ENCODE results near the gene UGT1A5. TPM values are rescaled to one million over a fixed set of nuclear protein-coding genes. Genes with fewer than 3 reads are reported as not detected.

The UGT1A5 gene
- total and polyA plus RNA-seq, 2 donors, result 0.09 to 0.14 TPM

DNA sequence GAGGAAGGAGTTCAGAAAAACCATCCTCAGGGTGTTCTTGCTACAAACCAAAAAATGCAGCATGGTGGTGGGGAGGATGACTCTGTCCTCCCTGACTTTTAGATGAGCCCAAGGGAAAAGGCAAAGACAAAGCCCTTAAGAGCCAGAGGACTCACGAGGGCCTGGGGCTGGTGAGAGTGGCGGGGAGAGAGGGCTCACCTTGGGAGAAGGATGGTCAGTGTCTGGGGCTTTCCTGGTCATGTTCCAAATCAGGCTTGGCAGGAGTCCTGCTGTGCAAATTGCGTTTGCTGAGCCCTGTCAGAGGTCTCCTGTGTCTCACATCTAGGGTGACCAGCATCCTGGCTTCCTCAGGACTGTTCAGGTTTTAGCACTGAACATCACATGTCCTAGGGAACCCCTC, 52.1 kb downstream of the UGT1A5 start:
- DNase-seq (ENCODE audit: low read depth in 6 of 9, low spot score in 9 of 9), result no peak
- Histone ChIP-seq H3K27ac (ENCODE audit: low read depth in 1 of 2, low read length in 1 of 2) (no peak overlapping the region), H3K4me1 (ENCODE audit: control insufficient read depth in 2 of 2, insufficient read depth in 2 of 2, low read length in 2 of 2) (no peaks in the 10 kb centered on the region), H3K9me3 (ENCODE audit: control insufficient read depth in 2 of 2, insufficient read depth in 1 of 2, low read length in 1 of 2) (no peaks in the 10 kb centered on the region), H3K27me3 (ENCODE audit: control insufficient read depth in 2 of 2, insufficient read depth in 1 of 2, low read length in 1 of 2) (no peaks in the 10 kb centered on the region), H3K4me3 (ENCODE audit: low read length in 2 of 2) (no peak overlapping the region), H3K36me3 (ENCODE audit: control insufficient read depth in 2 of 2, insufficient read depth in 2 of 2, low read length in 1 of 2) (no peaks in the 10 kb centered on the region)
- 77% methylated on average over 3 of the region's 3 CpGs for WGBS

DNA sequence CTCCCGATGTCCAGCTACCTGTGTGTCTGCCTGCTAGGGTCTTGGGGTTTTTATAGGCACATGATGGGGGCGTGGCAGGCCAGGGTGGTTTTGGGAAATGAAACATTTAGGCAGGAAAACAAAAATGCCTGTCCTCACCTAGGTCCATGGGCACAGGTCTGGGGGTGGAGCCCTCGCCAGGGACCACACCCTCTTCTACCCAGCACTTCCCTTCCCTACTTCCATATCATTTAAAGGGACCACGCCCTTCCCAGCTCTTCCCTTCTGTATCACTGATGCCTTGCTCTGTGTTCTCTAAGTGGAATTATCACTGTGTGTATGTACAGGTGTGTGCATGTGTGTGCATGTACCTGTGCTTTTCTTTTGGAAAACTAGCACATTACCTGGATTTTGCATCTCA, 53.7 kb downstream of the UGT1A5 start:
- 87% methylated on average over 4 of the region's 4 CpGs for WGBS
- H3K36me3 ChIP-seq (ENCODE audit: control insufficient read depth in 2 of 2, insufficient read depth in 2 of 2, low read length in 1 of 2), result no peaks in the 10 kb centered on the region

DNA sequence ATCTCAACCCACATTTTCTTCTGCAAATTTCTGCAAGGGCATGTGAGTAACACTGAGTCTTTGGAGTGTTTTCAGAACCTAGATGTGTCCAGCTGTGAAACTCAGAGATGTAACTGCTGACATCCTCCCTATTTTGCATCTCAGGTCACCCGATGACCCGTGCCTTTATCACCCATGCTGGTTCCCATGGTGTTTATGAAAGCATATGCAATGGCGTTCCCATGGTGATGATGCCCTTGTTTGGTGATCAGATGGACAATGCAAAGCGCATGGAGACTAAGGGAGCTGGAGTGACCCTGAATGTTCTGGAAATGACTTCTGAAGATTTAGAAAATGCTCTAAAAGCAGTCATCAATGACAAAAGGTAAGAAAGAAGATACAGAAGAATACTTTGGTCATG, 55.4 kb downstream of the UGT1A5 start:
- Histone ChIP-seq H3K4me3 (ENCODE audit: low read length in 2 of 2) (no peak overlapping the region), H3K9me3 (ENCODE audit: control insufficient read depth in 2 of 2, insufficient read depth in 1 of 2, low read length in 1 of 2) (no peaks in the 10 kb centered on the region), H3K27me3 (ENCODE audit: control insufficient read depth in 2 of 2, insufficient read depth in 1 of 2, low read length in 1 of 2) (no peaks in the 10 kb centered on the region), H3K4me1 (ENCODE audit: control insufficient read depth in 2 of 2, insufficient read depth in 2 of 2, low read length in 2 of 2) (no peaks in the 10 kb centered on the region), H3K27ac (ENCODE audit: low read depth in 1 of 2, low read length in 1 of 2) (no peak overlapping the region), H3K36me3 (ENCODE audit: control insufficient read depth in 2 of 2, insufficient read depth in 2 of 2, low read length in 1 of 2) (no peaks in the 10 kb centered on the region)
- WGBS, result 78% methylated on average over 4 of the region's 4 CpGs
- DNase-seq (ENCODE audit: low read depth in 6 of 9, low spot score in 9 of 9), result no peak

More for the DNA sequence above, 53.7 kb downstream of the UGT1A5 start:
- Histone ChIP-seq H3K4me1 (ENCODE audit: control insufficient read depth in 2 of 2, insufficient read depth in 2 of 2, low read length in 2 of 2) (no peaks in the 10 kb centered on the region), H3K27me3 (ENCODE audit: control insufficient read depth in 2 of 2, insufficient read depth in 1 of 2, low read length in 1 of 2) (no peaks in the 10 kb centered on the region), H3K27ac (ENCODE audit: low read depth in 1 of 2, low read length in 1 of 2) (no peak overlapping the region), H3K4me3 (ENCODE audit: low read length in 2 of 2) (no peak overlapping the region), H3K9me3 (ENCODE audit: control insufficient read depth in 2 of 2, insufficient read depth in 1 of 2, low read length in 1 of 2) (no peaks in the 10 kb centered on the region)
- no peak for DNase-seq (ENCODE audit: low read depth in 6 of 9, low spot score in 9 of 9)

DNA sequence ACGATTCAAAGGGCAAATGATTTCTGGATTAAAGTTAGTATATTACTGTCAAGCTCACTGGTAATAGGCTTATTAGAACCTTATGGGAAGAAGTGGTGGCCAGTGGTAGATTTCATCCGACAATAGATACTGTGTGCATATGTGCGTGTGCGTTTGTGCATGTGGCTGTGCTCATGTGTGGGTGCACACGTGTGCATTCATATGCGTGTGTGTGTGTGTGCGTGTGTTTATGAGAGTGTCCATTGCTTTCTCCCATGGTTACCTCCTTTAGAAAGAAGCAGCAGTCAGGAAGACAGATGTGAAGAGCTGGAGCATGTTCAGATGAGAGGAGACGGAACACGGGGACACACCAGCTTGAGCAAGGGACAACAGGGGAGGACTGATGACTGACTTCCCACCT, 56.6 kb downstream of the UGT1A5 start:
- DNase-seq (ENCODE audit: low read depth in 6 of 9, low spot score in 9 of 9), result no peak
- 96% methylated on average over 9 of the region's 9 CpGs for WGBS

DNA sequence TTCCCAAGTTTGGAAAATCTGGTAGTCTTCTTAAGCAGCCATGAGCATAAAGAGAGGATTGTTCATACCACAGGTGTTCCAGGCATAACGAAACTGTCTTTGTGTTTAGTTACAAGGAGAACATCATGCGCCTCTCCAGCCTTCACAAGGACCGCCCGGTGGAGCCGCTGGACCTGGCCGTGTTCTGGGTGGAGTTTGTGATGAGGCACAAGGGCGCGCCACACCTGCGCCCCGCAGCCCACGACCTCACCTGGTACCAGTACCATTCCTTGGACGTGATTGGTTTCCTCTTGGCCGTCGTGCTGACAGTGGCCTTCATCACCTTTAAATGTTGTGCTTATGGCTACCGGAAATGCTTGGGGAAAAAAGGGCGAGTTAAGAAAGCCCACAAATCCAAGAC, 59.4 kb downstream of the UGT1A5 start:
- DNase-seq (ENCODE audit: low read depth in 6 of 9, low spot score in 9 of 9), result no peak
- Histone ChIP-seq H3K9me3 (ENCODE audit: control insufficient read depth in 2 of 2, insufficient read depth in 1 of 2, low read length in 1 of 2) (no peaks in the 10 kb centered on the region), H3K27ac (ENCODE audit: low read depth in 1 of 2, low read length in 1 of 2) (no peak overlapping the region), H3K36me3 (ENCODE audit: control insufficient read depth in 2 of 2, insufficient read depth in 2 of 2, low read length in 1 of 2) (no peaks in the 10 kb centered on the region), H3K4me1 (ENCODE audit: control insufficient read depth in 2 of 2, insufficient read depth in 2 of 2, low read length in 2 of 2) (no peaks in the 10 kb centered on the region), H3K27me3 (ENCODE audit: control insufficient read depth in 2 of 2, insufficient read depth in 1 of 2, low read length in 1 of 2) (no peaks in the 10 kb centered on the region), H3K4me3 (ENCODE audit: low read length in 2 of 2) (no peak overlapping the region)
- WGBS, result 95% methylated on average over 16 of the region's 16 CpGs

More for the DNA sequence above, 56.6 kb downstream of the UGT1A5 start:
- Histone ChIP-seq H3K9me3 (ENCODE audit: control insufficient read depth in 2 of 2, insufficient read depth in 1 of 2, low read length in 1 of 2) (no peaks in the 10 kb centered on the region), H3K27ac (ENCODE audit: low read depth in 1 of 2, low read length in 1 of 2) (no peak overlapping the region), H3K4me3 (ENCODE audit: low read length in 2 of 2) (no peak overlapping the region), H3K4me1 (ENCODE audit: control insufficient read depth in 2 of 2, insufficient read depth in 2 of 2, low read length in 2 of 2) (no peaks in the 10 kb centered on the region), H3K36me3 (ENCODE audit: control insufficient read depth in 2 of 2, insufficient read depth in 2 of 2, low read length in 1 of 2) (no peaks in the 10 kb centered on the region), H3K27me3 (ENCODE audit: control insufficient read depth in 2 of 2, insufficient read depth in 1 of 2, low read length in 1 of 2) (no peaks in the 10 kb centered on the region)

DNA sequence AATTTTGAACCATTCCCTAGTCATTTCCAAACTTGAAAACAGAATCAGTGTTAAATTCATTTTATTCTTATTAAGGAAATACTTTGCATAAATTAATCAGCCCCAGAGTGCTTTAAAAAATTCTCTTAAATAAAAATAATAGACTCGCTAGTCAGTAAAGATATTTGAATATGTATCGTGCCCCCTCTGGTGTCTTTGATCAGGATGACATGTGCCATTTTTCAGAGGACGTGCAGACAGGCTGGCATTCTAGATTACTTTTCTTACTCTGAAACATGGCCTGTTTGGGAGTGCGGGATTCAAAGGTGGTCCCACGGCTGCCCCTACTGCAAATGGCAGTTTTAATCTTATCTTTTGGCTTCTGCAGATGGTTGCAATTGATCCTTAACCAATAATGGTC, 59.9 kb downstream of the UGT1A5 start:
- Histone ChIP-seq H3K4me3 (ENCODE audit: low read length in 2 of 2) (no peak overlapping the region), H3K36me3 (ENCODE audit: control insufficient read depth in 2 of 2, insufficient read depth in 2 of 2, low read length in 1 of 2) (no peaks in the 10 kb centered on the region), H3K4me1 (ENCODE audit: control insufficient read depth in 2 of 2, insufficient read depth in 2 of 2, low read length in 2 of 2) (no peaks in the 10 kb centered on the region), H3K27me3 (ENCODE audit: control insufficient read depth in 2 of 2, insufficient read depth in 1 of 2, low read length in 1 of 2) (no peaks in the 10 kb centered on the region), H3K9me3 (ENCODE audit: control insufficient read depth in 2 of 2, insufficient read depth in 1 of 2, low read length in 1 of 2) (no peaks in the 10 kb centered on the region), H3K27ac (ENCODE audit: low read depth in 1 of 2, low read length in 1 of 2) (no peak overlapping the region)
- WGBS, result 74% methylated on average over 5 of the region's 5 CpGs
- DNase-seq (ENCODE audit: low read depth in 6 of 9, low spot score in 9 of 9), result no peak

DNA sequence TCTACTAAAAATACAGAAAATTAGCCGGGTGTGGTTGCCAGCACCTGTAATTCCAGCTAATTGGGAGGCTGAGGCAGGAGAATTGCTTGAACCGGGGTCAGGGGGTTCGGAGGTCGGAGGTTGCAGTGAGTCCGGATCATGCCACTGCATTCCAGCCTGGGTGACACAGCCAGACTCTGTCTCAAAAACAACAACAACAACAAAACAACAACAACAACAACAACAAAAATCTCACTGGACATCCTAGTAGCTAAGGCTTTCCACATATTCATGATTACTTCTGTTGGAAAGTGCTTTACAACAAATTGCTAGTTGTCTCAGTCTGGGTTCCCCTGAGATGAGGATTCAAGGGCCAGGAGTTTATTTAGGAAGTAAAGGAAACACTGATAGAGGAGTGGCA, 61.1 kb downstream of the UGT1A5 start:
- Histone ChIP-seq H3K9me3 (ENCODE audit: control insufficient read depth in 2 of 2, insufficient read depth in 1 of 2, low read length in 1 of 2) (no peaks in the 10 kb centered on the region), H3K4me1 (ENCODE audit: control insufficient read depth in 2 of 2, insufficient read depth in 2 of 2, low read length in 2 of 2) (no peaks in the 10 kb centered on the region), H3K36me3 (ENCODE audit: control insufficient read depth in 2 of 2, insufficient read depth in 2 of 2, low read length in 1 of 2) (no peaks in the 10 kb centered on the region), H3K27ac (ENCODE audit: low read depth in 1 of 2, low read length in 1 of 2) (no peak overlapping the region), H3K4me3 (ENCODE audit: low read length in 2 of 2) (no peak overlapping the region), H3K27me3 (ENCODE audit: control insufficient read depth in 2 of 2, insufficient read depth in 1 of 2, low read length in 1 of 2) (no peaks in the 10 kb centered on the region)
- 97% methylated on average over 5 of the region's 5 CpGs for WGBS
- no peak for DNase-seq (ENCODE audit: low read depth in 6 of 9, low spot score in 9 of 9)

DNA sequence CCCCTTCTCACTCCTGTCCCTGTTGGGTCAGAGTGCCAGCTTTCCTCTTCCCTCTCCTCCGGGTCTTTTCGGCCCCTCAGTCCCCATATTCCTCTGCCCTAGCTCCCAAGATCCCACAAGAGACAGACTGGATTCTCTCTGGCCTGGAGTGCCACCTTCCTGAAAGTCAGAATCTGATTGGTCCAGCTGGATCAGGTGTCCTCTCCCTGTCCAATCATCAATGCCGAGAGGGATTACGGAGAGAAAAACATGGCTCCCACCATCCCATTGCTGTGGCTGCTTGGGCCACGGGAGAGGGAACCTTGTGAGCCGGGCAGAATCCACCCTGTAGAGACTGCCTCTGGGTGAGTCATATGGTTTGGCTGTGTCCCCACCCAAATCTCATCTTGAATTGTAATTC, 62.7 kb downstream of the UGT1A5 start:
- H3K36me3 ChIP-seq (ENCODE audit: control insufficient read depth in 2 of 2, insufficient read depth in 2 of 2, low read length in 1 of 2), result no peaks in the 10 kb centered on the region
- no peaks in the 10 kb centered on the region for H3K4me1 ChIP-seq (ENCODE audit: control insufficient read depth in 2 of 2, insufficient read depth in 2 of 2, low read length in 2 of 2)
- H3K27ac ChIP-seq (ENCODE audit: low read depth in 1 of 2, low read length in 1 of 2), result no peak overlapping the region
- 97% methylated on average over 6 of the region's 6 CpGs for WGBS
- no peak overlapping the region for H3K4me3 ChIP-seq (ENCODE audit: low read length in 2 of 2)
- H3K27me3 ChIP-seq (ENCODE audit: control insufficient read depth in 2 of 2, insufficient read depth in 1 of 2, low read length in 1 of 2), result no peaks in the 10 kb centered on the region
- no peak for DNase-seq (ENCODE audit: low read depth in 6 of 9, low spot score in 9 of 9)
- H3K9me3 ChIP-seq (ENCODE audit: control insufficient read depth in 2 of 2, insufficient read depth in 1 of 2, low read length in 1 of 2), result no peaks in the 10 kb centered on the region

DNA sequence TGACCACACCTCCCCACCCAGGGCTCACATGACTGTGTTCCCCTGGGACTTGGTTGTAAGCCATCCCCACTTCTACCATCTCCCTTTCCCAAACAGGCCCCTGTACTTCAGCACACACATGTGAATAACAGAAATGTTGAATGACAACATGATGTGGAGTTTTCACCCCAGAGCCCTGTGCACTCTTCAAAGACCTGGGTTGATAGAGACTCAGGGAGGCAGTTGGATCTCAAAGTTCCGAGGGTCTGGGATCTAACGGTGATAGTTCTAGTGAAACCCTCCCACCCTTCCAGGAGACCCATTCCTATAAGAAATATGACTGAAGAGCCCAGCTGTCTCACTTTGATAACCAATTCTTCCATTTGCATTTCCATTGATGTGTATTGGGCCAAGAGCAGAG, 65.3 kb downstream of the UGT1A5 start, which contains the start of gene MROH2A:
TSS of gene MROH2A (plus strand) at position 301 of the 400 bp plus-strand sequence. CDS start 1,029 bp downstream, outside the sequence.
- 94% methylated on average over 2 of the region's 2 CpGs for WGBS

DNA sequence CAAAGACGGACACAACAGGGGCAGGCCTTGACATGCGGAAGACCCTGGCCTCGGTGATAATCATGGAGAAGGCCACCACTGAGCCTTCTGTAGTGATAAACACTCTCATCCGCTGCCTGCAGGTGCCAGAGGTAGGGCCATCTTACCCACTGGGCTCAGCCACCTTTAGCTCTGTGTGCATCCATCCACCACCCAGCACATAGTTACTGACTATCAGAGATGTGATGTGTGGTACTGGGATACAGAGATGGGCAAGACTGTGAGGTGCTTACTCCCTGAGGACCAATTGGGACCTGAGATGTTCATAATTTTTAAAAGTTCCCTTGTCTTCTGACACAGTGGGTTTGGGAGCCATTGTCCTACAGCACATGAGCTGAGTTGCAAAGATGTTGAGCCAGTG, 67.0 kb downstream of the UGT1A5 start:
- H3K27me3 ChIP-seq (ENCODE audit: control insufficient read depth in 2 of 2, insufficient read depth in 1 of 2, low read length in 1 of 2), result no peaks in the 10 kb centered on the region
- H3K27ac ChIP-seq (ENCODE audit: low read depth in 1 of 2, low read length in 1 of 2), result no peak overlapping the region
- no peaks in the 10 kb centered on the region for H3K4me1 ChIP-seq (ENCODE audit: control insufficient read depth in 2 of 2, insufficient read depth in 2 of 2, low read length in 2 of 2)
- H3K9me3 ChIP-seq (ENCODE audit: control insufficient read depth in 2 of 2, insufficient read depth in 1 of 2, low read length in 1 of 2), result no peaks in the 10 kb centered on the region
- no peak overlapping the region for H3K4me3 ChIP-seq (ENCODE audit: low read length in 2 of 2)
- DNase-seq (ENCODE audit: low read depth in 6 of 9, low spot score in 9 of 9), result no peak
- no peaks in the 10 kb centered on the region for H3K36me3 ChIP-seq (ENCODE audit: control insufficient read depth in 2 of 2, insufficient read depth in 2 of 2, low read length in 1 of 2)
- WGBS, result 96% methylated on average over 4 of the region's 4 CpGs

More for the DNA sequence above, 65.3 kb downstream of the UGT1A5 start, which contains the start of gene MROH2A:
- no peaks in the 10 kb centered on the region for H3K27me3 ChIP-seq (ENCODE audit: control insufficient read depth in 2 of 2, insufficient read depth in 1 of 2, low read length in 1 of 2)
- DNase-seq (ENCODE audit: low read depth in 6 of 9, low spot score in 9 of 9), result no peak
- no peaks in the 10 kb centered on the region for H3K36me3 ChIP-seq (ENCODE audit: control insufficient read depth in 2 of 2, insufficient read depth in 2 of 2, low read length in 1 of 2)
- H3K27ac ChIP-seq (ENCODE audit: low read depth in 1 of 2, low read length in 1 of 2), result no peak within 1 kb of the TSS
- no peak within 1 kb of the TSS for H3K4me3 ChIP-seq (ENCODE audit: low read length in 2 of 2)
- H3K9me3 ChIP-seq (ENCODE audit: control insufficient read depth in 2 of 2, insufficient read depth in 1 of 2, low read length in 1 of 2), result no peaks in the 10 kb centered on the region
- H3K4me1 ChIP-seq (ENCODE audit: control insufficient read depth in 2 of 2, insufficient read depth in 2 of 2, low read length in 2 of 2), result no peaks in the 10 kb centered on the region
